H1 (cell line): Measurements from ENCODE around the gene JAKMIP1. TPM values are rescaled to one million over a fixed set of nuclear protein-coding genes. Genes with fewer than 3 reads are reported as not detected.

Source experiments
- CTCF ChIA-PET: fragments of 300-600 bp; sonication (Branson Sonifier 250); formaldehyde crosslinking; loops from one replicate; lab custom pipeline; 2021; ENCODE audit not compliant: partially characterized antibody; lab: Charles Lee
- POLR2A ChIA-PET: fragments of 300-600 bp; sonication (Branson Sonifier 250); formaldehyde crosslinking; loops from one replicate; lab custom pipeline; 2021; ENCODE audit warnings: inconsistent platforms; ENCODE audit not compliant: partially characterized antibody; lab: Charles Lee
- DNase-seq, 2 experiments: peaks; one replicate each; pipeline versions ENCODE4 v3.0.0 to v3.0.0-alpha.2; 2010 to 2022; ENCODE audit warnings: low spot score in 2 of 2, low read depth in 1 of 2, mixed read lengths in 1 of 2
- FAIRE-seq: peaks from 2 replicates; lab custom pipeline; 2011; peaks lifted over from hg19 to GRCh38; lab: Jason Lieb, UNC
- H2AFZ ChIP-seq: 2 replicates; pipeline ENCODE4 v1.8.1; 2012; ENCODE audit warnings: low read length, inconsistent platforms
- H2AK5ac ChIP-seq: 2 replicates; pipeline ENCODE4 v1.6.1; 2013; ENCODE audit warnings: low read depth, low read length
- H2BK120ac ChIP-seq: replicated peaks from 2 replicates; pipeline ENCODE3; 2013; ENCODE audit warnings: low read depth, low read length, inconsistent platforms
- H2BK12ac ChIP-seq: 2 replicates; pipeline ENCODE4 v1.6.1; 2013; ENCODE audit warnings: low read depth, low read length
- H2BK15ac ChIP-seq: 2 replicates; pipeline ENCODE4 v1.6.1; 2013; ENCODE audit warnings: low read length
- H2BK20ac ChIP-seq: 2 replicates; pipeline ENCODE4 v1.6.1; 2013; ENCODE audit warnings: low read length
- H2BK5ac ChIP-seq: 2 replicates; pipeline ENCODE4 v1.6.1; 2013; ENCODE audit warnings: low read depth, low read length
- H3K14ac ChIP-seq: 2 replicates; pipeline ENCODE4 v1.6.1; 2013; ENCODE audit warnings: inconsistent platforms; ENCODE audit not compliant: insufficient read length
- H3K18ac ChIP-seq: 2 replicates; pipeline ENCODE4 v1.6.1; 2013; ENCODE audit warnings: low read length; ENCODE audit errors: extremely low read depth
- H3K23ac ChIP-seq: 2 replicates; pipeline ENCODE4 v1.6.1; 2013; ENCODE audit warnings: inconsistent platforms; ENCODE audit not compliant: insufficient read length
- H3K23me2 ChIP-seq: 2 replicates; pipeline ENCODE4 v1.6.1; 2013; ENCODE audit warnings: low read depth, low read length
- H3K27ac ChIP-seq: 2 replicates; pipeline ENCODE4 v1.6.1; 2011; ENCODE audit warnings: low read depth, low read length, inconsistent platforms
- H3K27me3 ChIP-seq, 4 experiments: replicated peaks in 1 of 4; 1 replicate in 1 of 4; 2 replicates in 3 of 4; pipeline versions ENCODE4 v1.6.1 to v1.8.1; 2011 to 2013; ENCODE audit warnings: low read length in 3 of 4, mild to moderate bottlenecking in 3 of 4, inconsistent platforms in 2 of 4, mixed read lengths in 2 of 4, moderate library complexity in 1 of 4; ENCODE audit not compliant: control insufficient read depth in 3 of 4, insufficient read depth in 3 of 4; ENCODE audit errors: extremely low read depth in 1 of 4
- H3K36me3 ChIP-seq, 4 experiments: 2 replicates each; pipeline versions ENCODE4 v1.6.1 to v1.8.1; 2011 to 2013; ENCODE audit warnings: mild to moderate bottlenecking in 4 of 4, low read length in 3 of 4, moderate library complexity in 2 of 4, control low read depth in 1 of 4, inconsistent platforms in 1 of 4; ENCODE audit not compliant: insufficient read depth in 4 of 4, control insufficient read depth in 2 of 4
- H3K4ac ChIP-seq: replicated peaks from 2 replicates; pipeline ENCODE3; 2013; ENCODE audit warnings: low read length, low read depth, mixed read lengths, inconsistent platforms; ENCODE audit not compliant: insufficient read length
- H3K4me1 ChIP-seq, 4 experiments: replicated peaks in 1 of 4; 1 replicate in 1 of 4; 2 replicates in 3 of 4; pipeline versions ENCODE4 v1.6.1 to v1.8.1; 2011 to 2013; ENCODE audit warnings: low read length in 3 of 4, inconsistent platforms in 2 of 4, mixed read lengths in 1 of 4; ENCODE audit not compliant: insufficient read depth in 4 of 4, control insufficient read depth in 3 of 4
- H3K4me2 ChIP-seq, 2 experiments: 2 replicates each; pipeline versions ENCODE4 v1.6.1 to v1.8.1; 2011 to 2013; ENCODE audit warnings: low read depth in 2 of 2, low read length in 2 of 2, control low read depth in 1 of 2, inconsistent platforms in 1 of 2, mild to moderate bottlenecking in 1 of 2; ENCODE audit not compliant: insufficient read depth in 1 of 2
- H3K4me3 ChIP-seq, 4 experiments: fragments of 200-600, 300-600 bp in 1 of 4; sonication (generic), shearing (Covaris generic), sonication (Bioruptor Twin) in 1 of 4; 2 replicates each; pipeline versions ENCODE4 v1.5.1 to v1.8.1; 2011 to 2016; ENCODE audit warnings: low read length in 4 of 4, low read depth in 3 of 4, control low read depth in 2 of 4, inconsistent platforms in 2 of 4, mild to moderate bottlenecking in 2 of 4, mixed read lengths in 1 of 4, moderate library complexity in 1 of 4; ENCODE audit not compliant: insufficient read depth in 2 of 4; ENCODE audit errors: extremely low read depth in 1 of 4
- H3K56ac ChIP-seq: replicated peaks from 2 replicates; pipeline ENCODE3; 2013; ENCODE audit warnings: low read depth, mild to moderate bottlenecking, mixed read lengths, low read length, inconsistent platforms; ENCODE audit not compliant: insufficient read length
- H3K79me1 ChIP-seq: 2 replicates; pipeline ENCODE4 v1.6.1; 2013; ENCODE audit warnings: low read depth, low read length, control low read depth
- H3K79me2 ChIP-seq, 2 experiments: 2 replicates each; pipeline versions ENCODE4 v1.6.1 to v1.8.1; 2012 to 2013; ENCODE audit warnings: low read length in 2 of 2, mild to moderate bottlenecking in 2 of 2, inconsistent platforms in 1 of 2; ENCODE audit not compliant: insufficient read depth in 2 of 2, control insufficient read depth in 1 of 2
- H3K9ac ChIP-seq, 4 experiments: replicated peaks in 1 of 4; 1 replicate in 1 of 4; 2 replicates in 3 of 4; pipeline versions ENCODE4 v1.6.1 to v1.8.1; 2011 to 2013; ENCODE audit warnings: low read depth in 3 of 4, low read length in 3 of 4, control low read depth in 2 of 4, mild to moderate bottlenecking in 2 of 4, moderate library complexity in 2 of 4, inconsistent platforms in 1 of 4; ENCODE audit errors: extremely low read depth in 1 of 4
- H3K9me3 ChIP-seq, 2 experiments: 2 replicates each; pipeline versions ENCODE4 v1.6.1 to v1.8.1; 2012 to 2013; ENCODE audit warnings: mild to moderate bottlenecking in 2 of 2, moderate library complexity in 2 of 2, control low read depth in 1 of 2, inconsistent platforms in 1 of 2, low read depth in 1 of 2, low read length in 1 of 2, mixed read lengths in 1 of 2; ENCODE audit not compliant: insufficient read depth in 2 of 2
- H4K20me1 ChIP-seq, 2 experiments: replicated peaks in 1 of 2; 2 replicates each; pipeline versions ENCODE3 to v1.8.1; 2011 to 2013; ENCODE audit warnings: inconsistent platforms in 2 of 2, low read length in 2 of 2, mild to moderate bottlenecking in 1 of 2; ENCODE audit not compliant: insufficient read depth in 2 of 2, control insufficient read depth in 1 of 2
- H4K5ac ChIP-seq: 2 replicates; pipeline ENCODE4 v1.6.1; 2013; ENCODE audit warnings: low read length, low read depth, mixed read lengths, inconsistent platforms; ENCODE audit not compliant: insufficient read length
- H4K8ac ChIP-seq: 2 replicates; pipeline ENCODE4 v1.8.0; 2013; ENCODE audit warnings: mild to moderate bottlenecking, moderate library complexity, low read length, inconsistent platforms; ENCODE audit not compliant: insufficient read depth; ENCODE audit errors: extremely low read depth
- H4K91ac ChIP-seq: replicated peaks from 2 replicates; pipeline ENCODE3; 2013; ENCODE audit warnings: low read length, mixed read lengths, inconsistent platforms; ENCODE audit not compliant: insufficient read length
- ASH2L ChIP-seq: fragments of 200-600, 300-600 bp; sonication (generic); IDR thresholded peaks from one replicate; pipeline ENCODE4 v1.7.1; 2017; ENCODE audit warnings: low read length
- BCL11A ChIP-seq, 2 experiments: IDR thresholded peaks; one replicate each; pipeline ENCODE4 v1.6.1; 2011; ENCODE audit warnings: low read depth in 2 of 2, low read length in 2 of 2, mild to moderate bottlenecking in 2 of 2
- CBX8 ChIP-seq: fragments of 300-800, 300-1000 bp; sonication (generic); IDR thresholded peaks from 2 replicates; pipeline ENCODE4 v1.7.1; 2016; ENCODE audit warnings: low read depth, low read length, borderline replicate concordance
- CHD2 ChIP-seq: IDR thresholded peaks from 2 replicates; pipeline ENCODE4 v1.6.1; 2012; ENCODE audit warnings: low read length, improper control_type of control experiment
- GABPA ChIP-seq: IDR thresholded peaks from 2 replicates; pipeline ENCODE4 v1.6.1; 2011; ENCODE audit warnings: mild to moderate bottlenecking, low read length, moderate library complexity, borderline replicate concordance; ENCODE audit not compliant: insufficient read depth
- RBBP5 ChIP-seq: IDR thresholded peaks from 2 replicates; pipeline ENCODE4 v1.7.1; 2012; ENCODE audit warnings: low read depth, mild to moderate bottlenecking, inconsistent platforms, low read length, moderate library complexity, borderline replicate concordance
- SAP30 ChIP-seq: fragments of 300-600 bp; sonication (generic); IDR thresholded peaks from 2 replicates; pipeline ENCODE4 v1.7.1; 2012; ENCODE audit warnings: low read length, moderate library complexity, mild to moderate bottlenecking, inconsistent platforms; ENCODE audit not compliant: insufficient read depth, insufficient replicate concordance
- SIN3A ChIP-seq, 2 experiments: IDR thresholded peaks in 1 of 2; conservative IDR thresholded peaks in 1 of 2; 2 replicates each; pipeline ENCODE4 v1.6.1; 2011 to 2012; ENCODE audit warnings: low read length in 2 of 2, improper control_type of control experiment in 1 of 2, low read depth in 1 of 2, mild to moderate bottlenecking in 1 of 2
- SIRT6 ChIP-seq: IDR thresholded peaks from one replicate; pipeline ENCODE4 v1.7.1; 2012; ENCODE audit warnings: low read length, inconsistent platforms
- SP1 ChIP-seq: IDR thresholded peaks from 2 replicates; pipeline ENCODE4 v1.6.1; 2011; ENCODE audit warnings: low read depth, low read length
- SUZ12 ChIP-seq: fragments of 200-600 bp; sonication (generic); IDR thresholded peaks from 2 replicates; pipeline ENCODE4 v1.6.1; 2012; ENCODE audit warnings: mild to moderate bottlenecking, inconsistent platforms, low read length, moderate library complexity, mixed read lengths
- TAF1 ChIP-seq: IDR thresholded peaks from 2 replicates; pipeline ENCODE4 v1.6.1; 2011; ENCODE audit warnings: mild to moderate bottlenecking, low read depth, low read length
- WGBS, 2 experiments: shearing (Covaris generic) in 1 of 2; methylation state at CpG; one replicate each; pipeline versions ENCODE4 v1.1.6 to v1.1.7; 2013 to 2015; ENCODE audit warnings: low lambda C conversion rate in 2 of 2, mixed read lengths in 2 of 2, inconsistent platforms in 1 of 2, low coverage in 1 of 2, missing lambda C conversion rate in 1 of 2; ENCODE audit not compliant: insufficient replicate concordance in 2 of 2, insufficient coverage in 1 of 2, insufficient read length in 1 of 2; ENCODE audit errors: extremely low coverage in 1 of 2, missing lambda C conversion rate in 1 of 2; 5-methylcytosine and 5-hydroxymethylcytosine counted together
- polyA plus RNA-seq, 7 experiments: library from polyadenylated mRNA; depleted of rRNA in 3 of 7; stranded (reverse) in 5 of 7; unstranded in 2 of 7; fragments of >200 nt in 5 of 7; fragments of 200-250 nt in 2 of 7; gene quantifications; 1 replicate in 5 of 7; 2 replicates in 1 of 7; 4 replicates in 1 of 7; pipeline versions ENCODE4 v1.2.1 to v1.2.3, GENCODE V29; 2011 to 2013; ENCODE audit warnings: missing spikeins in 2 of 7, mixed read lengths in 2 of 7
- total RNA-seq: library from RNA; stranded (reverse); fragmentation: NEBNext Ultra II Directional; extraction: Animal tissue kit (Norgen Biotek cat#: 25700); gene quantifications from 2 replicates; pipeline ENCODE4 v1.2.1, GENCODE V29; 2021

Gene JAKMIP1
- total and polyA plus RNA-seq, 2 of the 8 experiments (the other 6 are each of a cell fraction or from before 2014, with no cell fraction given), result 2.5 to 4.4 TPM

DNA sequence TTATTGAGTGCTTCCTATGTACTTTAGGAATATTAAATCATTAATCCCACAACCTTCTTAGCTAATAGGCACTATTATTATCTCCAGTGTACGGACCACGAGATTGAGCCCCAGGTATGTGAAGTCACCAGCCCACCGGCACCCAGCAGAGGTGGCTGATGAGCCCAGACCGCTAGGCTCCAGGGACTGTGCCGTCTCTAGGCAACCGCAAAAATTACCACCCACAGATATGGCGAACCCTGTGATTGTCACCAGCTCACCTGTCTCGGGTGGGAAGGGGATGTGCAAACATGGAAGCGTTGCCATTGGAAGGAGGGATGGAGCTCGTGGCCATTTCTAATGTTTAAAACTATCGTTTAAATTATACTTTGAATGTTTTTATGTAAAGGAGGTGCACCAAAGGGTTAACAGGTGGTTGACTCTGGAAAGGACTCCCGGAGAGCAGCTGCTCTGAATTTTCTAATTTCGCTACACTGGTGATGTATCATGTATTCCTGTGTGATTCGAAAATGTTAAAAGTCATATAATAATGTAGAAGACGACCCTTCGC is 21.0 kb upstream of the JAKMIP1 start:
- Histone ChIP-seq H2AK5ac (no peak overlapping the region), H3K4me1 (peaks cover 0 to 4% (median 1%) of the 10 kb centered on the region in 4 experiments; a peak in 4 of 7 replicates), H4K5ac (no peak overlapping the region), H4K20me1 (peaks cover 0 to 5% of the 10 kb centered on the region in 2 experiments), H4K8ac (no peak overlapping the region), H3K4me2 (peak overlapping the region; percentile 82 to 90), H2BK5ac (no peak overlapping the region), H3K4ac (no peak overlapping the region), H2BK12ac (no peak overlapping the region), H3K23ac (no peak overlapping the region), H3K9ac (no peak overlapping the region), H3K14ac (no peak overlapping the region), H3K9me3 (no peaks in the 10 kb centered on the region), H3K36me3 (no peaks in the 10 kb centered on the region), H2AFZ (peak overlapping the region; percentile 59), H3K79me2 (no peaks in the 10 kb centered on the region), H3K27me3 (peaks cover 0 to 11% (median 7%) of the 10 kb centered on the region in 4 experiments; a peak in 5 of 7 replicates), H3K56ac (no peak overlapping the region), H3K27ac (no peak overlapping the region), H3K4me3 (peak overlapping the region; percentile 68 to 81 (median 69); a peak in 7 of 8 replicates), H2BK15ac (no peak overlapping the region), H3K23me2 (peaks cover 8% of the 10 kb centered on the region), H2BK120ac (no peak overlapping the region), H4K91ac (no peak overlapping the region), H2BK20ac (no peak overlapping the region), H3K18ac (no peak overlapping the region), H3K79me1 (no peaks in the 10 kb centered on the region)
- WGBS, 2 experiments, result 20% methylated on average over 16 of the region's 16 CpGs; no CpG with 5 or more reads in 1 of the 2 experiments
- ChIA-PET CTCF (interaction anchor here (1.0 to 2.0 kb wide), 8 partner anchors 30 to 459 kb away, joined by 3 to 8 read pairs (median 5); no protein-coding TSS in a partner anchor), POLR2A (interaction anchor here (0.8 to 1.5 kb wide), 2 partner anchors 22 to 87 kb away, joined by 3 to 5 read pairs; no protein-coding TSS in a partner anchor)
- peak in 1 of 2 experiments; percentile 57 for DNase-seq
- FAIRE-seq, result no peak
- TF ChIP-seq TAF1 (no peak), SP1 (no peak), ASH2L (peak; percentile 44), GABPA (no peak), RBBP5 (0 out of 2 replicates have a peak, but pooled peaks have one; percentile 17), CHD2 (no peak), SUZ12 (no peak), BCL11A (IDR thresholded peaks at IDR 0.05; ENCODE audit: low read depth in 2 of 2, low read length in 2 of 2) (no peak), SAP30 (peak; percentile 35), SIRT6 (no peak), SIN3A (conservative IDR thresholded peaks at IDR 0.05 in 1 of 2, IDR thresholded peaks at IDR 0.05 in 1 of 2; ENCODE audit: low read depth in 1 of 2, low read length in 2 of 2) (0 out of 4 replicates have a peak, but pooled peaks of 1 of the 2 experiments have one; percentile 63), CBX8 (no peak)
